GM12873 (cell line): ENCODE results near the gene AGRN.

Source experiments
- TF ChIP-seq, protein P1 (sequence below): IDR thresholded peaks from 2 replicates; pipeline ENCODE4 v1.5.1; 2012; ENCODE audit warnings: low read depth, mild to moderate bottlenecking, moderate library complexity, low read length, control low read depth; ENCODE audit not compliant: insufficient read depth; ENCODE audit errors: missing control alignments

The AGRN gene

DNA sequence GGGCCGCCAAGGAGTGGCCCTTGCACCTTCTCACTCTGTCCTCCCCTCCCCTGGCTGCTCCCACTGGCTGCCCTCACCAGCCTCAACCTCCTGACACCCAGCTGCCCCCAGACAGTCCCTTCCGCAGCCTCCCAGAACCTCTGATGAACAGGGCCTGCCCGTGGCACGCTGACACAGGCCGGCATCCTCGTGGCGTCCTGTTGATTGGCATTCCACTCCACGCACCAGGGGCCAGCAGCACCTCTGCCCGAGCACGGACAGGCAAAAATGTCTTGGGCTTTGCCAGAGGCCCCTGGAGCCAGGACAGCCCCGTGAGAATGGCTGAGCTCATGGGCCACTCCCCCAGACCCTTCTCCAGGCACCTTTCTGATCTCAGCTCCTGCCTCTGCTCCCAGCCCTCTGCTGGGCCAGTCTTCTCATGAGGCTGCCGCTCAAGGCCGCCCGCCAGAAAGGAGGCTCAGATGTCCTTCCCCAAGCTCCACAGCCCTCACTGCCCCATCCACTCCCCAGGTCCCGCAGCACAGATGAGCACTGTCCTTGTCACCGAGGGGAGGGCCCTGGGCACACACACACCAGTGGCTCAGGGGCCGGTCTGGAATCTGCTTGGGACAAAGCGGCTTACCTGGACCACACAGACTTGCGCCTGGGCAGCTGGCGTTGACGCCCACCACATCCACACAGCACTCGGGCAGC, 70.0 kb downstream of the AGRN start:
- TF ChIP-seq, protein P1, sequence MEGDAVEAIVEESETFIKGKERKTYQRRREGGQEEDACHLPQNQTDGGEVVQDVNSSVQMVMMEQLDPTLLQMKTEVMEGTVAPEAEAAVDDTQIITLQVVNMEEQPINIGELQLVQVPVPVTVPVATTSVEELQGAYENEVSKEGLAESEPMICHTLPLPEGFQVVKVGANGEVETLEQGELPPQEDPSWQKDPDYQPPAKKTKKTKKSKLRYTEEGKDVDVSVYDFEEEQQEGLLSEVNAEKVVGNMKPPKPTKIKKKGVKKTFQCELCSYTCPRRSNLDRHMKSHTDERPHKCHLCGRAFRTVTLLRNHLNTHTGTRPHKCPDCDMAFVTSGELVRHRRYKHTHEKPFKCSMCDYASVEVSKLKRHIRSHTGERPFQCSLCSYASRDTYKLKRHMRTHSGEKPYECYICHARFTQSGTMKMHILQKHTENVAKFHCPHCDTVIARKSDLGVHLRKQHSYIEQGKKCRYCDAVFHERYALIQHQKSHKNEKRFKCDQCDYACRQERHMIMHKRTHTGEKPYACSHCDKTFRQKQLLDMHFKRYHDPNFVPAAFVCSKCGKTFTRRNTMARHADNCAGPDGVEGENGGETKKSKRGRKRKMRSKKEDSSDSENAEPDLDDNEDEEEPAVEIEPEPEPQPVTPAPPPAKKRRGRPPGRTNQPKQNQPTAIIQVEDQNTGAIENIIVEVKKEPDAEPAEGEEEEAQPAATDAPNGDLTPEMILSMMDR: no peak

DNA sequence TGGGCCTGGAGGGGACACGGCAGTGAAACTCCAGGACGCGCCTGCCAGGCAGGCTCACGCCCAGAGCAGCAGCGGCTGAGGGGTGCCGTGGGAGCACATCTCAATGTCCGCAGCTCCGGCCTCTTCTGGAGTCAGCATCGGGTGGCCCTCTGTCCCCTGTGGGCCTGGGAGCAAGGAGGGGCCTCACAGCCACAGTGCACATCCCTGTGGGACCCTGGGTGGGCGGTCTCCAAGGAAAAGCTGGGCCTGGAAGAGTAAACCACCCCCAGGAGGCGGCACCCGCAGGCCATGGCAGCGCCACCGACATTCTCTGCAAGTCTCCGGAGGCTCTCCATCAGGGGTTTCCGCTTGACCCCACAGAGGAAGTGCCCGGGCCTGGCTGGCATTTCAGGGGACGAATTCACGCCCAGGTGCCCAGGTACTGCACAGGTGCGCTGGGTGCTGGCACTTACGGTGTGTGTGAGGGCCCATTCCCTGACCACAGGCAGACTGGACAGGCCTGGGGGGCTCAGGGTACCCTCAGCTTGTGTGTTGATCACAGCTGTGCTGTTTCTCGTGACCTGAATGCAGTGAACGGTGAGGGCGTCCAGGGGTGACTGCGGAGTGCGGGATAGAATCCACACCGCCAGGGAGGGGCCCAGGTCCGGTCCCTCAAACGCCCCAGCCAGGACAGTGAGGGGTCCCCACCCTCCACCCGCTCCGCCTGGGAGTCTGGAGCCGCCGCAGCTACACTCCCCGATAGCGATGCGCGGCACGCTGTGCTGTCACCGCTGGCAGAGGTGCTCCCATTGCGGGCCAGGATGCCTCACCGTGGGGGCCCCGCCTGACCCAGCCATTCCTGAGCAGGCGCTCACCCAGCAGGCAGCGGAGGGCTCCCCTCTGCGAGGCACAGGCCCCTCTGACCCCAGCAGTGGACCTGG, 70.8 kb downstream of the AGRN start:
- TF ChIP-seq, protein P1: no peak

DNA sequence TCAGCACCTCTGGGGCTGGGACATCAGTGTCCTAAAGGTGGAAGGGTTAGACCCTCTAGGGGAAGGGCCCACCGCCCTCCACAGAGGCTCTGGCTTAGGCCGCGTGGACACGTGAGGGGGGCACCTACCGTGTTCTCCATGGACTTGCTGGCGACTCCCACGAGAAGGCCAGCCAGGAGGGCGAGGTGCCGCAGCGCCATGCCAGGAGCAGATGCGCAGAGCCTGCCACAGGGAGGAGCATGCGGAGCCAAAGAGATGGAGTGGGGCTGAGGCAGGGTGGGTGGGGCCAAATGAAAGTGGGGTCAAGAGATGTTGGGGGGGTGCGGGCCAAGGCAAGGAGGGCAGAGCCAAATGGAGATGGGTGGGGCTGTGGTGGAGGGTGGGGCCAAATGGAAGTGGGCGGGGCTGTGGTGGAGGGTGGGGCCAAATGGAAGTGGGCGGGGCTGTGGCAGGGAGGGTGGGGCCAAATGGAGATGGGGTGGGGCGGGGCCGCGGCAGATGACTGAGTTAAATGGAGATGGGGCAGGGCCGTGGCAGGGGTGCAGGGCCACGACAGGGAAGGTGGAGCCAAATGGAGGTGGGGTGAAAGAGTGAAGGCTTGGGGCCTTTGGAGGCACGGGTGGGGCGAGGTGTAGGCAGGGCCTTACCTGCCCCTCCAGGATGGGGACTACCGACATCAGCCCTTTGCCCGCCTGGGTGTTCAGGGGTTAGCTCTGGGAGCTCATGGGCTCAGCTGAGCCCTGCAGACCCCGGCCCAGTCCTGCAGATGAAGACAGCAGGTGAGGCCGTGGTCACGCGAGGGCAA, 71.6 kb downstream of the AGRN start:
- TF ChIP-seq, protein P1: no peak

DNA sequence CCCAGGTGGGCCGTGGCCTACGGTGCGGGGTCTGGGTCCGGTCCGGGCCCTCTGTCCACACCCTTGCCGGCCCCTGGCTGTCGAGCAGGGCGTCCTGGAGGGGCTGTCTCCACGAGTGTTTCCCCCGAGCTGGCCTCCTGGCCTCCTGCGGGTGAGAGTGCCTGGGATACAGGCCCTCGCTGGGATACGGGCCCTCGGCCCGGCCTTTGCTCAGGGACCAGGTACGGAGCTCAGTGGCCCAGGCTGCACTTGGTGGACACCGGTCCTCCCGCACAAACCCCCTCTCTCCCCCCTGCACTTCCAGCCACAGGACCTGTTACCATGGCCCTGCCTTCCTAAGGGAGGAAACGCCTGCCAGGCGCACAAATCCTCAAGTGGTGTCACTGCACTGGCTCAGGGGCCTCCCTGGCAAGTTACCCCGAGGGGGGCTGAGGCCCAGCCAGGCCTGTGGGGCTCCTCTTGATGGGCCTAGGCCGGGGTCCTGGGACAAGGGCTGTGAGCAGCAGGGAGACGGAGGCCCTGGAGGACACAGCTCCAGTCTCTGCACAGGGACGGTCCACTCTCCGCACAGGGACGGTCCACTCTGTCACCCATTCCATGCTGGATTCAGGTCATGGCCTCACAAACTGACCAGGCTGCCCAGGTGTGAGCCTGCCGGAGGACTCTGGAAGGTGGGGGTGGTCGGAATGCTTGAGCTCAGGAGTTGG, 72.4 kb downstream of the AGRN start:
- TF ChIP-seq, protein P1: no peak

DNA sequence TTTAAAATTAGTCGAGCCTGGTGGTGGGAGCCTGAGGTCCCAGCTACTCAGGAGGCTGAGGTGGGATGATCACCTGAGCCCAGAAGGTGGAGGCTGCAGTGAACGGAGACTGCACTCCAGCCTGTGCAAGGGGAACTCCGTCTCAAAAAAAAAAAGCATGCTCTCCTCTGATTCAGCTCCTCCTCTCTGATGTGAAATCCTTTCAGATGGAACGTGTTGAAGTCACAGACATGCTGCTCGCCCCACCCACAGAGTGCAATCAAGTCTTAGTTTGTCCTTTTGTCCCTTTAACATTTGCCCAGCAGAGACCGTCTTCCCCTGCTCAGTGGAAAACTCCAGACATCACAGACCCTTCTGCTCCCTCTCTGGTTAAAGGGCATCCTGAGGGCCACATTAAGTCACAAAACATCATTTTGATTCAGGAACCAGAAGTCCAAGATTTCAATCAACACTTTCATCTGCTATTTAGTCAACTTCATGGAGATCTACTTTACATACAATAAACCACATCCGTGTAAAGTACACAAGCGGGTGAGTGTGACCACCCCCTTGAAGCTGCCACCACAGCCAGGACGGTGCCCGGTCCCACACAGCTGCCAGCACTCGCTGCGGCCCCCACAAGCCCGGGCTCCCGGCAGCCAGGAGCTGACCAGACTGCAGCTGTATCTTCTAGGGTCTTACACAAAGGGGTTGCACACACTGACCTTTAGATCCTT, 73.1 kb downstream of the AGRN start:
- TF ChIP-seq, protein P1: no peak

DNA sequence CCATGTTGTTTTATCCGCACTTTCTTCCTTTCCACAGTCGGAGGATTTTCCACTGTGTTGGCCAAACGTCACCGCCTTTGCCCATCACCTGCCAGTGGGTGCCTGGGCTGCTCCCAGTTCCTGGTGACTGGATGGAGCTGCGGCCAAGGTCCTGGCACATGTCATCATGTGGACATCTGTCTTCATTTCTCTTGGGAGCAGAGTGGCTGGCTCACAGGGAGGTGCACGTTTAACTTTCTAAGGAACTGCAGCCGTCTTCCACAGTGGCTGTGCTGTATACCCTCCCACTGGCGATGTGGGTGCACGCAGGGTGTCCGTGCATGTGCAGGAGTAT, 73.7 kb downstream of the AGRN start:
- TF ChIP-seq, protein P1: no peak
